Naive thymus-derived CD4-positive, alpha-beta T cell (primary cell): ENCODE measurements around the gene RCSD1. TPM values are rescaled to one million over a fixed set of nuclear protein-coding genes. Genes with fewer than 3 reads are reported as not detected.

ENCODE experiments used
- polyA plus RNA-seq, 2 donors: library from polyadenylated mRNA; unstranded; fragments of 300-500 nt; fragmentation: Illumina TruSeq; gene quantifications; one replicate each; pipeline ENCODE4 v1.2.3, GENCODE V29; 2021
- total RNA-seq, 6 experiments: library from RNA in 5 of 6; stranded (reverse) in 5 of 6; gene quantifications; 1 replicate in 5 of 6; 2 replicates in 1 of 6; pipeline ENCODE4 v1.2.3 and lab custom pipeline; 2021 to 2026

The RCSD1 gene
- total and polyA plus RNA-seq, 7 experiments from 2014 or later, result 75.0 to 153 (median 135) TPM

Other genes with a start within 250 kb of the RCSD1 start
- gene CD247, start 111.7 kb upstream of the RCSD1 start, total RNA-seq, result 100 to 1,000 TPM; 246 to 476 (median 336) TPM
- gene CD247, start 111.7 kb upstream of the RCSD1 start, polyA plus RNA-seq, result 100 to 1,000 TPM; 352 to 437 TPM
- 10 to 100 TPM; 10.6 to 33.4 (median 23.1) TPM for gene CREG1, start 76.5 kb upstream of the RCSD1 start, total RNA-seq
- gene CREG1, start 76.5 kb upstream of the RCSD1 start, polyA plus RNA-seq, result 10 to 100 TPM; 31.9 to 40.6 TPM
- gene MPZL1, start 91.8 kb downstream of the RCSD1 start, total RNA-seq, result 10 to 100 TPM in 2 of 5 experiments, 1 to 10 TPM in 3; 4.8 to 25.3 (median 8.6) TPM
- 10 to 100 TPM; 12.2 to 19.0 TPM for gene MPZL1, start 91.8 kb downstream of the RCSD1 start, polyA plus RNA-seq